B cell (primary cell): ENCODE results near the gene THRA. TPM values are rescaled to one million over a fixed set of nuclear protein-coding genes. Genes with fewer than 3 reads are reported as not detected.

Source experiments
- ATAC-seq: fragments of 200-7000 bp; cut with Tn5 transposase; one replicate; pipeline ENCODE4 v1.10.0; 2021; ENCODE audit warnings: low read depth, mild to moderate bottlenecking, moderate number of reproducible peaks, moderate library complexity
- CTCF ChIA-PET: fragments of 350-600 bp; sonication (Branson Sonifier 250); formaldehyde crosslinking; loops from one replicate; lab custom pipeline; 2021; ENCODE audit warnings: antibody characterized with exemption, inconsistent platforms; lab: Charles Lee
- POLR2A ChIA-PET: fragments of 350-600 bp; sonication (Branson Sonifier 250); formaldehyde crosslinking; loops from one replicate; lab custom pipeline; 2021; ENCODE audit warnings: antibody characterized with exemption; lab: Charles Lee
- DNase-seq: peaks from one replicate; pipeline ENCODE4 v3.0.0; 2013
- H2AFZ ChIP-seq: 2 replicates; pipeline ENCODE4 v1.6.1; 2012; ENCODE audit warnings: mild to moderate bottlenecking, low read depth, low read length; ENCODE audit not compliant: insufficient read depth, poor library complexity, severe bottlenecking
- H3K27ac ChIP-seq, 2 donors: 1 replicate in 1 of 2; 2 replicates in 1 of 2; pipeline ENCODE4 v1.5.1; 2012 to 2013; ENCODE audit warnings: low read length in 2 of 2, mild to moderate bottlenecking in 2 of 2, moderate library complexity in 1 of 2
- H3K27me3 ChIP-seq, 4 experiments: fragments of 200-600 bp in 1 of 4; sonication (generic) in 1 of 4; replicated peaks in 1 of 4; 1 replicate in 2 of 4; 2 replicates in 2 of 4; pipeline versions ENCODE4 v1.6.1 to v1.7.0; 2013 to 2016; ENCODE audit warnings: low read length in 3 of 4, mild to moderate bottlenecking in 2 of 4, mixed read lengths in 1 of 4, moderate library complexity in 1 of 4; ENCODE audit not compliant: insufficient read depth in 4 of 4, control insufficient read depth in 3 of 4; ENCODE audit errors: control extremely low read depth in 1 of 4
- H3K36me3 ChIP-seq, 2 experiments: replicated peaks in 1 of 2; 1 replicate in 1 of 2; 2 replicates in 1 of 2; pipeline versions ENCODE4 v1.6.1 to v1.7.1; 2013; ENCODE audit warnings: low read length in 1 of 2; ENCODE audit not compliant: insufficient read depth in 2 of 2, control insufficient read depth in 1 of 2; ENCODE audit errors: control extremely low read depth in 1 of 2, extremely low read depth in 1 of 2
- H3K4me1 ChIP-seq, 2 donors: fragments of 200-600 bp in 1 of 2; sonication (generic) in 1 of 2; 1 replicate in 1 of 2; 2 replicates in 1 of 2; pipeline versions ENCODE4 v1.5.1 to v1.6.1; 2013 to 2017; ENCODE audit warnings: low read length in 2 of 2; ENCODE audit not compliant: control insufficient read depth in 2 of 2, insufficient read depth in 2 of 2
- H3K4me2 ChIP-seq: replicated peaks from 2 replicates; pipeline ENCODE3; 2012; ENCODE audit warnings: mild to moderate bottlenecking, low read depth, low read length; ENCODE audit not compliant: poor library complexity, severe bottlenecking
- H3K4me3 ChIP-seq, 5 experiments: fragments of 200-600 bp in 1 of 5; sonication (generic) in 1 of 5; 1 replicate in 3 of 5; 2 replicates in 2 of 5; pipeline versions ENCODE4 v1.5.1 to v1.7.0; 2011 to 2016; ENCODE audit warnings: low read length in 4 of 5, mild to moderate bottlenecking in 4 of 5, low read depth in 2 of 5, control low read depth in 1 of 5, moderate library complexity in 1 of 5; ENCODE audit not compliant: insufficient read depth in 1 of 5; ENCODE audit errors: control extremely low read depth in 1 of 5, extremely low read depth in 1 of 5
- H3K79me2 ChIP-seq: fragments of 200-600 bp; sonication (generic); one replicate; pipeline ENCODE4 v1.6.0; 2016; ENCODE audit warnings: low read length; ENCODE audit not compliant: control insufficient read depth, insufficient read depth
- H3K9ac ChIP-seq: fragments of 200-600 bp; sonication (generic); 2 replicates; pipeline ENCODE4 v1.6.1; 2017; ENCODE audit warnings: mild to moderate bottlenecking, low read length, moderate library complexity
- H3K9me3 ChIP-seq, 3 donors: one replicate each; pipeline versions ENCODE4 v1.6.1 to v1.7.1; 2013; ENCODE audit warnings: low read length in 2 of 3; ENCODE audit not compliant: control insufficient read depth in 2 of 3, insufficient read depth in 1 of 3; ENCODE audit errors: control extremely low read depth in 1 of 3
- H4K20me1 ChIP-seq: 2 replicates; pipeline ENCODE4 v1.6.0; 2012; ENCODE audit warnings: mild to moderate bottlenecking, low read length; ENCODE audit not compliant: insufficient read depth, control insufficient read depth, poor library complexity, severe bottlenecking
- H3K27ac Mint-ChIP-seq: one replicate; pipeline ENCODE4 v1.8.0; 2021; ENCODE audit warnings: mixed read lengths
- H3K27me3 Mint-ChIP-seq: one replicate; pipeline ENCODE4 v1.8.0; 2021; ENCODE audit warnings: mixed read lengths
- H3K4me1 Mint-ChIP-seq: one replicate; pipeline ENCODE4 v1.8.0; 2021; ENCODE audit warnings: mixed read lengths
- H3K4me3 Mint-ChIP-seq: one replicate; pipeline ENCODE4 v1.8.0; 2021; ENCODE audit warnings: mixed read lengths
- H3K9me3 Mint-ChIP-seq: one replicate; pipeline ENCODE4 v1.8.0; 2022; ENCODE audit warnings: mixed read lengths; ENCODE audit not compliant: insufficient read depth
- CTCF ChIP-seq: fragments of 200-600 bp; IDR thresholded peaks from one replicate; pipeline ENCODE4 v1.8.0; 2022; ENCODE audit warnings: antibody characterized with exemption, mild to moderate bottlenecking
- EZH2 ChIP-seq: IDR thresholded peaks from 2 replicates; pipeline ENCODE4 v1.6.1; 2012; ENCODE audit warnings: borderline replicate concordance, low read depth, mild to moderate bottlenecking, moderate library complexity, low read length; ENCODE audit not compliant: insufficient read depth, poor library complexity, severe bottlenecking
- WGBS: methylation state at CpG from one replicate; pipeline ENCODE4 v1.1.5; 2013; ENCODE audit warnings: missing lambda C conversion rate; ENCODE audit not compliant: insufficient coverage; 5-methylcytosine and 5-hydroxymethylcytosine counted together
- intact Hi-C: fragments of 100-400 bp; cut with micrococcal nuclease; formaldehyde crosslinking; loops from one replicate; pipeline ENCODE4 v1.10.0; 2022
- polyA plus RNA-seq: library from polyadenylated mRNA; depleted of rRNA; stranded (reverse); fragments of >200 nt; gene quantifications from 2 replicates; pipeline ENCODE4 v1.2.3, GENCODE V29; 2012
- total RNA-seq, 2 donors: library from RNA; stranded (reverse); fragments of 120-200 nt in 1 of 2; gene quantifications; 1 replicate in 1 of 2; 2 replicates in 1 of 2; pipeline versions ENCODE4 v1.2.3 to v1.2.4, GENCODE V29; 2013 to 2022

Gene THRA
- total and polyA plus RNA-seq, 2 donors (not counting 1 experiment from before 2014, with no cell fraction given), result 8.0 to 17.1 TPM

GRCh38 chr17:40022961-40023541 is 39.7 kb upstream of the THRA start:
- no peaks in the 10 kb centered on the region for H3K27me3 Mint-ChIP-seq
- 97% methylated on average over 16 of the region's 19 CpGs for WGBS
- no peak overlapping the region for H3K27ac Mint-ChIP-seq
- H3K79me2 ChIP-seq, result no peaks in the 10 kb centered on the region
- DNase-seq, result no peak
- ChIA-PET POLR2A (interaction anchor here (0.5 kb wide), 1 partner anchor 84 kb away, joined by 3 read pairs; no protein-coding TSS in a partner anchor), CTCF (no interaction called here)
- intact Hi-C loops, result no loop called here
- H3K9me3 ChIP-seq, result no peaks in the 10 kb centered on the region
- no peaks in the 10 kb centered on the region for H3K27me3 ChIP-seq
- no peak for TF ChIP-seq EZH2
- no peak for TF ChIP-seq CTCF
- no peak overlapping the region for H3K4me3 ChIP-seq
- H3K4me1 ChIP-seq, result peaks cover 0 to 5% of the 10 kb centered on the region in 2 donors
- H3K4me1 Mint-ChIP-seq, result peaks cover 4% of the 10 kb centered on the region
- H4K20me1 ChIP-seq, result no peaks in the 10 kb centered on the region
- no peak overlapping the region for H3K9ac ChIP-seq
- no peak overlapping the region for H3K27ac ChIP-seq
- no peaks in the 10 kb centered on the region for H3K9me3 Mint-ChIP-seq
- ATAC-seq, result no peak
- no peak overlapping the region for H3K4me2 ChIP-seq
- peaks cover 0 to 74% of the 10 kb centered on the region in 2 experiments for H3K36me3 ChIP-seq
- H2AFZ ChIP-seq, result no peak overlapping the region
- no peak overlapping the region for H3K4me3 Mint-ChIP-seq

GRCh38 chr17:40023590-40024292 is 39.0 kb upstream of the THRA start:
- H3K4me1 ChIP-seq, result peaks cover 0 to 5% of the 10 kb centered on the region in 2 donors
- H2AFZ ChIP-seq, result no peak overlapping the region
- intact Hi-C loops, result no loop called here
- no peak overlapping the region for H3K4me3 ChIP-seq
- Mint-ChIP-seq H3K9me3 (no peaks in the 10 kb centered on the region), H3K4me3 (no peak overlapping the region), H3K27ac (no peak overlapping the region), H3K27me3 (no peaks in the 10 kb centered on the region), H3K4me1 (peaks cover 4% of the 10 kb centered on the region)
- 79% methylated on average over 2 of the region's 10 CpGs for WGBS
- no peaks in the 10 kb centered on the region for H3K9me3 ChIP-seq
- peaks cover 0 to 74% of the 10 kb centered on the region in 2 experiments for H3K36me3 ChIP-seq
- ChIA-PET POLR2A (no interaction called here), CTCF (interaction anchor here (0.6 to 5.9 kb wide), 3 partner anchors 10 to 116 kb away, joined by 3 to 55 read pairs (median 52); partner anchors contain the start of genes CASC3 and CSF3)
- H3K27me3 ChIP-seq, result no peaks in the 10 kb centered on the region
- DNase-seq, result no peak
- H3K9ac ChIP-seq, result no peak overlapping the region
- H3K79me2 ChIP-seq, result no peaks in the 10 kb centered on the region
- H4K20me1 ChIP-seq, result no peaks in the 10 kb centered on the region
- ATAC-seq, result no peak
- H3K27ac ChIP-seq, result no peak overlapping the region
- no peak overlapping the region for H3K4me2 ChIP-seq
- no peak for TF ChIP-seq EZH2
- no peak for TF ChIP-seq CTCF
